Hepatocyte (in vitro differentiated cells): ENCODE data around the gene NOB1. TPM values are rescaled to one million over a fixed set of nuclear protein-coding genes. Genes with fewer than 3 reads are reported as not detected.

Experiments
- DNase-seq: peaks from one replicate; pipeline ENCODE4 v3.0.0-alpha.2; 2016; ENCODE audit warnings: low spot score
- H2AFZ ChIP-seq: fragments of 200-600 bp; sonication (generic); 2 replicates; pipeline ENCODE4 v1.6.0; 2016; ENCODE audit warnings: antibody characterized with exemption, mild to moderate bottlenecking
- H3K27ac ChIP-seq: fragments of 200-600 bp; sonication (generic); 2 replicates; pipeline ENCODE4 v1.5.1; 2016; ENCODE audit warnings: mild to moderate bottlenecking
- H3K27me3 ChIP-seq: fragments of 200-600 bp; sonication (generic); 2 replicates; pipeline ENCODE4 v1.6.1; 2016
- H3K36me3 ChIP-seq: fragments of 200-600 bp; sonication (generic); replicated peaks from 2 replicates; pipeline ENCODE4 v1.5.1; 2016; ENCODE audit warnings: low read depth; ENCODE audit not compliant: insufficient read depth
- H3K4me1 ChIP-seq: fragments of 200-600 bp; sonication (generic); 2 replicates; pipeline ENCODE4 v1.5.1; 2016; ENCODE audit warnings: mild to moderate bottlenecking, moderate library complexity; ENCODE audit not compliant: insufficient read depth
- H3K4me2 ChIP-seq: fragments of 200-600 bp; sonication (generic); 2 replicates; pipeline ENCODE4 v1.6.0; 2016
- H3K4me3 ChIP-seq: fragments of 200-600 bp; sonication (generic); 2 replicates; pipeline ENCODE4 v1.5.1; 2016; ENCODE audit warnings: mild to moderate bottlenecking
- H3K79me2 ChIP-seq: fragments of 200-600 bp; sonication (generic); 2 replicates; pipeline ENCODE4 v1.6.0; 2017; ENCODE audit warnings: mild to moderate bottlenecking
- H3K9me2 ChIP-seq: fragments of 200-600 bp; sonication (generic); replicated peaks from 2 replicates; pipeline ENCODE4 v1.6.0; 2017; ENCODE audit warnings: mild to moderate bottlenecking; ENCODE audit not compliant: insufficient read depth
- H3K9me3 ChIP-seq: fragments of 200-600 bp; sonication (generic); 2 replicates; pipeline ENCODE4 v1.5.1; 2016; ENCODE audit warnings: low read depth, mild to moderate bottlenecking
- H4K20me1 ChIP-seq: fragments of 200-600 bp; sonication (generic); 2 replicates; pipeline ENCODE4 v1.6.0; 2016; ENCODE audit warnings: mild to moderate bottlenecking; ENCODE audit not compliant: insufficient read depth, poor library complexity, severe bottlenecking
- EZH2 ChIP-seq: fragments of 200-600 bp; sonication (generic); IDR thresholded peaks from 2 replicates; pipeline ENCODE4 v1.6.1; 2016; ENCODE audit warnings: antibody characterized with exemption, mild to moderate bottlenecking, borderline replicate concordance
- EZH2phosphoT487 ChIP-seq: fragments of 200-600 bp; sonication (generic); IDR thresholded peaks from one replicate; pipeline ENCODE4 v1.6.1; 2018; ENCODE audit warnings: antibody characterized with exemption, mild to moderate bottlenecking, low read depth, moderate library complexity; ENCODE audit not compliant: unreplicated experiment, severe bottlenecking
- WGBS: methylation state at CpG from one replicate; pipeline ENCODE4 v1.1.6; 2016; ENCODE audit warnings: low lambda C conversion rate; ENCODE audit errors: missing lambda C conversion rate; 5-methylcytosine and 5-hydroxymethylcytosine counted together
- polyA plus RNA-seq: library from polyadenylated mRNA; unstranded; fragments of >200 nt; fragmentation: Nextera tagmentation; extraction: Ambion mirVana; gene quantifications from 2 replicates; pipeline ENCODE4 v1.2.1, GENCODE V29; 2016
- small RNA-seq: library from RNA; depleted of rRNA; stranded (forward); fragments of <200 nt; gene quantifications from one replicate; pipeline ENCODE3, GENCODE V24; 2014
- total RNA-seq: library from RNA; depleted of rRNA; stranded (reverse); fragments of >200 nt; gene quantifications from 2 replicates; pipeline ENCODE4 v1.2.3, GENCODE V29; 2014
- TF ChIP-seq, protein P1 (sequence below): fragments of 200-600 bp; sonication (generic); IDR thresholded peaks from 2 replicates; pipeline ENCODE4 v1.5.1; 2016; ENCODE audit warnings: antibody characterized with exemption, mild to moderate bottlenecking; ENCODE audit not compliant: poor library complexity

The NOB1 gene
- total and polyA plus RNA-seq, 2 experiments from 2014 or later = 23.9 to 25.1 TPM

DNA sequence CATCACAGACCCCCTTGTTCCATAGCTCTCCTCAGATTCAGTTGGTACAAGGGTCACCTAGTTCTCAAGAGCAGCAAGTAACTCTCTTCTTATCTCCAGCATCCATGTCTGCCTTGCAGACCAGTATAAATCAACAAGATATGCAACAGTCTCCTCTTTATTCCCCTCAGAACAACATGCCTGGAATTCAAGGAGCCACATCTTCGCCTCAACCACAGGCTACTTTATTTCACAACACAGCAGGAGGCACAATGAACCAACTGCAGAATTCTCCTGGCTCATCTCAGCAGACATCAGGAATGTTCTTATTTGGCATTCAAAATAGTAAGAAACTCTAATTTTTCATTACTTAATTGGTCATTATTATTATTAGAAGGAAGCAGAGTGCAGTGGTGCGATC, 60.8 kb downstream of the NOB1 start:
- TF ChIP-seq EZH2 (no peak), EZH2phosphoT487 (no peak)
- TF ChIP-seq, protein P1, sequence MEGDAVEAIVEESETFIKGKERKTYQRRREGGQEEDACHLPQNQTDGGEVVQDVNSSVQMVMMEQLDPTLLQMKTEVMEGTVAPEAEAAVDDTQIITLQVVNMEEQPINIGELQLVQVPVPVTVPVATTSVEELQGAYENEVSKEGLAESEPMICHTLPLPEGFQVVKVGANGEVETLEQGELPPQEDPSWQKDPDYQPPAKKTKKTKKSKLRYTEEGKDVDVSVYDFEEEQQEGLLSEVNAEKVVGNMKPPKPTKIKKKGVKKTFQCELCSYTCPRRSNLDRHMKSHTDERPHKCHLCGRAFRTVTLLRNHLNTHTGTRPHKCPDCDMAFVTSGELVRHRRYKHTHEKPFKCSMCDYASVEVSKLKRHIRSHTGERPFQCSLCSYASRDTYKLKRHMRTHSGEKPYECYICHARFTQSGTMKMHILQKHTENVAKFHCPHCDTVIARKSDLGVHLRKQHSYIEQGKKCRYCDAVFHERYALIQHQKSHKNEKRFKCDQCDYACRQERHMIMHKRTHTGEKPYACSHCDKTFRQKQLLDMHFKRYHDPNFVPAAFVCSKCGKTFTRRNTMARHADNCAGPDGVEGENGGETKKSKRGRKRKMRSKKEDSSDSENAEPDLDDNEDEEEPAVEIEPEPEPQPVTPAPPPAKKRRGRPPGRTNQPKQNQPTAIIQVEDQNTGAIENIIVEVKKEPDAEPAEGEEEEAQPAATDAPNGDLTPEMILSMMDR = no peak
- H3K4me3 ChIP-seq = no peak overlapping the region
- no peak overlapping the region for H3K27ac ChIP-seq
- no peaks in the 10 kb centered on the region for H3K9me2 ChIP-seq
- no peak for DNase-seq
- 97% methylated on average over 2 of the region's 2 CpGs for WGBS
- no peaks in the 10 kb centered on the region for H3K36me3 ChIP-seq
- no peak overlapping the region for H3K4me2 ChIP-seq
- H3K9me3 ChIP-seq = no peaks in the 10 kb centered on the region
- no peaks in the 10 kb centered on the region for H4K20me1 ChIP-seq
- H3K27me3 ChIP-seq = no peaks in the 10 kb centered on the region
- no peaks in the 10 kb centered on the region for H3K4me1 ChIP-seq
- H2AFZ ChIP-seq = no peak overlapping the region
- H3K79me2 ChIP-seq = peaks cover 29% of the 10 kb centered on the region

DNA sequence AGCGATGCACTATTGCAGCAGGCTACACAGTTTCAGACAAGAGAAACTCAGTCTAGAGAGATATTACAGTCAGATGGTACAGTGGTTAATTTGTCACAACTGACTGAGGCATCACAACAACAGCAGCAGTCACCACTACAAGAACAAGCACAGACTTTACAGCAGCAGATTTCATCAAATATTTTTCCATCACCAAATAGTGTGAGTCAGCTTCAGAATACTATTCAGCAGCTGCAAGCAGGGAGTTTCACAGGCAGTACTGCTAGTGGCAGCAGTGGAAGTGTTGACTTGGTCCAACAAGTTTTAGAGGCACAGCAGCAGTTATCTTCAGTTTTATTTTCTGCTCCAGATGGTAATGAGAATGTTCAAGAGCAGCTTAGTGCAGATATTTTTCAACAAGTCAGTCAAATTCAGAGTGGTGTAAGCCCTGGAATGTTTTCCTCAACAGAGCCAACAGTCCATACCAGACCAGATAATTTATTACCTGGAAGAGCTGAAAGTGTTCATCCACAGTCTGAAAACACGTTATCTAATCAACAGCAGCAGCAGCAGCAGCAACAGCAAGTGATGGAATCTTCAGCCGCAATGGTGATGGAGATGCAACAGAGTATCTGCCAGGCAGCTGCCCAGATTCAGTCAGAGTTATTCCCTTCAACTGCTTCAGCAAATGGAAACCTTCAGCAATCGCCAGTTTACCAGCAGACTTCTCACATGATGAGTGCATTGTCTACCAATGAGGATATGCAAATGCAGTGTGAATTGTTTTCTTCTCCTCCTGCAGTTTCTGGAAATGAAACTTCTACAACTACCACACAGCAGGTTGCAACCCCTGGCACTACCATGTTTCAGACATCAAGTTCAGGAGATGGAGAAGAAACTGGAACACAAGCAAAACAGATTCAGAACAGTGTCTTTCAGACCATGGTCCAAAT, 62.5 kb downstream of the NOB1 start:
- H3K4me3 ChIP-seq = no peak overlapping the region
- no peak for TF ChIP-seq EZH2phosphoT487
- TF ChIP-seq, protein P1 = no peak
- no peak for TF ChIP-seq EZH2
- H3K4me1 ChIP-seq = no peaks in the 10 kb centered on the region
- no peaks in the 10 kb centered on the region for H3K36me3 ChIP-seq
- no peak overlapping the region for H2AFZ ChIP-seq
- peak; percentile 29 for DNase-seq
- peak overlapping the region; percentile 51 for H3K27ac ChIP-seq
- whole genome bisulfite sequencing = 83% methylated on average over 4 of the region's 4 CpGs
- H3K27me3 ChIP-seq = no peaks in the 10 kb centered on the region
- no peaks in the 10 kb centered on the region for H3K9me3 ChIP-seq
- no peaks in the 10 kb centered on the region for H3K9me2 ChIP-seq
- H3K4me2 ChIP-seq = no peak overlapping the region
- peaks cover 17% of the 10 kb centered on the region for H3K79me2 ChIP-seq
- H4K20me1 ChIP-seq = no peaks in the 10 kb centered on the region

Small RNA genes lying within 50 kb of the gene (small RNA-seq; reads per million reads assigned to genes)
- gene RF00091 = not detected

Other genes with a start within 250 kb of the NOB1 start
- gene NFAT5, start 189.0 kb downstream of the NOB1 start, total RNA-seq = 30.7 and 37.7 TPM in 2 replicates
- 8.6 and 9.2 TPM in 2 replicates for gene NFAT5, start 189.0 kb downstream of the NOB1 start, polyA plus RNA-seq
- 131 and 132 TPM in 2 replicates for gene NQO1, start 28.4 kb downstream of the NOB1 start, total RNA-seq
- gene NQO1, start 28.4 kb downstream of the NOB1 start, polyA plus RNA-seq = 142 and 169 TPM in 2 replicates
- gene WWP2, start 7.4 kb upstream of the NOB1 start, total RNA-seq = 19.9 and 26.2 TPM in 2 replicates
- 19.1 and 23.1 TPM in 2 replicates for gene WWP2, start 7.4 kb upstream of the NOB1 start, polyA plus RNA-seq
- gene CLEC18A, start 196.4 kb upstream of the NOB1 start, total RNA-seq = 1.3 and 1.9 TPM in 2 replicates
- gene CLEC18A, start 196.4 kb upstream of the NOB1 start, polyA plus RNA-seq = 0.26 and 0.37 TPM in 2 replicates